IMR-90 (cell line): ENCODE results near the gene HADH. TPM values are rescaled to one million over a fixed set of nuclear protein-coding genes. Genes with fewer than 3 reads are reported as not detected.

Experiments used
- ATAC-seq: fragments of 200-7000 bp; cut with Tn5 transposase; 2 replicates; pipeline ENCODE4 v1.9.1; 2020; ENCODE audit warnings: low read depth, mild to moderate bottlenecking, moderate library complexity
- BruUV-seq: library from RNA; stranded (reverse); fragments of 400-500 nt; replicated peaks from 2 replicates; lab custom pipeline; 2021; lab: Mats Ljungman, UMichigan
- CTCF ChIA-PET: fragments of 300-600 bp; formaldehyde crosslinking; extraction: SDS; loops from one replicate; lab custom pipeline; 2021; ENCODE audit warnings: antibody characterized with exemption; lab: Yijun Ruan, JAX
- POLR2A ChIA-PET: fragments of 300-600 bp; sonication (Branson Sonifier 250); formaldehyde crosslinking; loops from one replicate; lab custom pipeline; 2022; ENCODE audit warnings: antibody characterized with exemption; ENCODE audit not compliant: unreplicated experiment; lab: Charles Lee
- DNase-seq: peaks from one replicate; pipeline ENCODE4 v3.0.0; 2013
- H2AFZ ChIP-seq: replicated peaks from 2 replicates; pipeline ENCODE3; 2013; ENCODE audit warnings: low read length, mild to moderate bottlenecking; ENCODE audit not compliant: poor library complexity
- H2AK5ac ChIP-seq: 2 replicates; pipeline ENCODE4 v1.6.1; 2013; ENCODE audit warnings: low read depth, low read length, inconsistent platforms
- H2AK9ac ChIP-seq: replicated peaks from 2 replicates; pipeline ENCODE3; 2013; ENCODE audit warnings: mild to moderate bottlenecking, low read depth, low read length, moderate library complexity; ENCODE audit not compliant: poor library complexity
- H2BK120ac ChIP-seq: 2 replicates; pipeline ENCODE4 v1.6.1; 2013; ENCODE audit warnings: low read depth, low read length, inconsistent platforms
- H2BK15ac ChIP-seq: 3 replicates; pipeline ENCODE4 v1.6.1; 2013; ENCODE audit warnings: low read depth, low read length, inconsistent platforms
- H2BK20ac ChIP-seq: 2 replicates; pipeline ENCODE4 v1.6.1; 2013; ENCODE audit warnings: low read depth, mild to moderate bottlenecking, inconsistent platforms, low read length, moderate library complexity
- H2BK5ac ChIP-seq: 2 replicates; pipeline ENCODE4 v1.6.1; 2013; ENCODE audit warnings: mild to moderate bottlenecking, low read depth, low read length, inconsistent platforms; ENCODE audit not compliant: poor library complexity, severe bottlenecking
- H3K14ac ChIP-seq: replicated peaks from 2 replicates; pipeline ENCODE4 v1.6.1; 2013; ENCODE audit warnings: low read depth, low read length, inconsistent platforms
- H3K18ac ChIP-seq: 2 replicates; pipeline ENCODE4 v1.6.1; 2013; ENCODE audit warnings: low read depth, low read length, control low read depth
- H3K23ac ChIP-seq: 2 replicates; pipeline ENCODE4 v1.6.1; 2013; ENCODE audit warnings: low read depth, low read length, inconsistent platforms
- H3K27ac ChIP-seq: 2 replicates; pipeline ENCODE4 v1.5.1; 2013; ENCODE audit warnings: mild to moderate bottlenecking, control low read depth, low read length; ENCODE audit not compliant: insufficient read depth
- H3K27me3 ChIP-seq: 2 replicates; pipeline ENCODE4 v1.6.1; 2013; ENCODE audit warnings: low read length; ENCODE audit not compliant: control insufficient read depth, insufficient read depth
- H3K36me3 ChIP-seq: 2 replicates; pipeline ENCODE4 v1.6.1; 2013; ENCODE audit warnings: low read length, mixed read lengths; ENCODE audit not compliant: control insufficient read depth, insufficient read depth
- H3K4ac ChIP-seq: 2 replicates; pipeline ENCODE4 v1.6.1; 2013; ENCODE audit warnings: low read depth, low read length, inconsistent platforms
- H3K4me1 ChIP-seq: 2 replicates; pipeline ENCODE4 v1.6.1; 2013; ENCODE audit warnings: low read length, mixed read lengths; ENCODE audit not compliant: control insufficient read depth, insufficient read depth
- H3K4me2 ChIP-seq: 2 replicates; pipeline ENCODE4 v1.6.1; 2013; ENCODE audit warnings: low read depth, mild to moderate bottlenecking, control low read depth, low read length, moderate library complexity
- H3K4me3 ChIP-seq: 2 replicates; pipeline ENCODE4 v1.5.1; 2013; ENCODE audit warnings: low read depth, mild to moderate bottlenecking, control low read depth, low read length, moderate library complexity; ENCODE audit not compliant: insufficient read depth
- H3K56ac ChIP-seq: 2 replicates; pipeline ENCODE4 v1.6.1; 2013; ENCODE audit warnings: low read length, inconsistent platforms; ENCODE audit not compliant: insufficient read depth; ENCODE audit errors: extremely low read depth
- H3K79me1 ChIP-seq, 2 experiments: 2 replicates each; pipeline ENCODE4 v1.6.1; 2013; ENCODE audit warnings: low read length in 2 of 2, inconsistent platforms in 1 of 2, low read depth in 1 of 2
- H3K9ac ChIP-seq: 2 replicates; pipeline ENCODE4 v1.6.1; 2013; ENCODE audit warnings: low read depth, low read length, control low read depth
- H3K9me1 ChIP-seq: 2 replicates; pipeline ENCODE4 v1.6.1; 2013; ENCODE audit warnings: low read length, inconsistent platforms; ENCODE audit not compliant: insufficient read depth
- H3K9me3 ChIP-seq: 2 replicates; pipeline ENCODE4 v1.6.1; 2013; ENCODE audit warnings: low read length; ENCODE audit not compliant: control insufficient read depth, insufficient read depth
- H4K20me1 ChIP-seq: 2 replicates; pipeline ENCODE4 v1.6.1; 2013; ENCODE audit warnings: low read length, inconsistent platforms; ENCODE audit not compliant: insufficient read depth
- H4K5ac ChIP-seq: 2 replicates; pipeline ENCODE4 v1.6.1; 2013; ENCODE audit warnings: mild to moderate bottlenecking, low read depth, low read length, control low read depth
- H4K8ac ChIP-seq, 2 experiments: 2 replicates each; pipeline ENCODE4 v1.6.1; 2013; ENCODE audit warnings: low read depth in 2 of 2, low read length in 2 of 2, control low read depth in 1 of 2, inconsistent platforms in 1 of 2
- H4K91ac ChIP-seq: 2 replicates; pipeline ENCODE4 v1.6.1; 2013; ENCODE audit warnings: low read depth, low read length, inconsistent platforms; ENCODE audit not compliant: insufficient read depth
- CEBPB ChIP-seq: IDR thresholded peaks from 2 replicates; pipeline ENCODE4 v1.6.1; 2012; ENCODE audit warnings: low read depth, low read length, improper control_type of control experiment
- CTCF ChIP-seq: conservative IDR thresholded peaks from 2 replicates; pipeline ENCODE4 v1.5.1; 2012; ENCODE audit warnings: mild to moderate bottlenecking, low read depth, low read length, improper control_type of control experiment
- ELK1 ChIP-seq: fragments of 150-350 bp; IDR thresholded peaks from 2 replicates; pipeline ENCODE4 v1.6.1; 2016; ENCODE audit warnings: low read depth, mild to moderate bottlenecking, low read length, moderate library complexity, borderline replicate concordance
- NFE2L2 ChIP-seq: fragments of 150-350 bp; IDR thresholded peaks from 2 replicates; pipeline ENCODE4 v1.6.1; 2016; ENCODE audit warnings: low read depth, mild to moderate bottlenecking, low read length
- WGBS, 2 experiments: methylation state at CpG; one replicate each; pipeline versions ENCODE4 v1.1.5 to v1.1.7; 2013; ENCODE audit warnings: missing lambda C conversion rate in 2 of 2; ENCODE audit not compliant: insufficient read length in 1 of 2; ENCODE audit errors: extremely low coverage in 2 of 2; 5-methylcytosine and 5-hydroxymethylcytosine counted together
- dilution Hi-C: fragments of 300-500 bp; cut with HindIII; formaldehyde crosslinking; loops from one replicate; pipeline ENCODE4 v1.14.3; 2018; ENCODE audit warnings: low sequenced_read_pairs; ENCODE audit not compliant: unreplicated experiment
- in situ Hi-C: fragments of 300-500 bp; cut with MboI; formaldehyde crosslinking; loops from 3 replicates; pipeline ENCODE4 v1.14.3; 2019; ENCODE audit warnings: low sequenced_read_pairs, inconsistent platforms, mixed read lengths
- intact Hi-C: fragments of 100-400 bp; cut with micrococcal nuclease; formaldehyde crosslinking; loops from 2 replicates; pipeline ENCODE4 v1.10.0; 2022
- polyA plus RNA-seq, 3 experiments: library from polyadenylated mRNA; depleted of rRNA; stranded (reverse); fragments of >200 nt; gene quantifications; 2 replicates each; pipeline ENCODE4 v1.2.3, GENCODE V29; 2012; ENCODE audit warnings: low replicate concordance in 1 of 3
- total RNA-seq: library from RNA; depleted of rRNA; stranded (reverse); fragments of >200 nt; gene quantifications from 2 replicates; pipeline ENCODE4 v1.2.3, GENCODE V29; 2012

The HADH gene
- total and polyA plus RNA-seq, 2 of the 4 experiments (the other 2 are of a cell fraction) = 6.8 to 22.6 TPM

DNA sequence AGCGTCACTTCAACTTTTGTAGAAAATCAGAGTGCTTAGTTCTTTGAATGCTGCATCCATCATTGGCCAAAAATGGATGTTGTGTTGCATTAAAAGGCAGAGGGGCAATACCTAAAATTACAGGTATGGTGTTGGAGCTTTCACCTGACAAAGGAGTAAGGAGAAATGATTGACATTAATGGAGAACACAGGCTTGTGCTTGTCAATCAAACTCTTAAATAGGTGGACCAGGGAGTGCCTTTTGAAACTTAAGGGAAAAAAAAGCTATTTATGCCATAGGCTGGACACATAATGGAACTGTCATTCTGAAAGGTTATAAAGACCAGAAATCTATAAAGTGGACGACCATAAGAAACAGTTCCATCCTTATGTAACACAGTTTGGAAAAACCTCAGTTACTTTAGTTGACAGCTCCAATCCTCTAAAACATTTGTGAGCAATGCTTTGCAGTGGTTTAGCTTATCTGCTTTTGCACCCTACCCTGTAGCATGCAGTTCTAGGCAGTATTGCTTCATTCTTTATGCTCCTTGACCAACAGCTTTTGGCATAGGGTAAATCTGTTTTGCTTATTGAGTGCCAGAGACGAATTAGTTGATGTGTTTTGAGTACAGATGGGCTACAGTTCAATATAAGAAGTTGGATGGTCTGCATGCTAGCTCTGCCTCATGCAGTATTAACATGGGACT, 2.4 kb downstream of the HADH start:
- dilution Hi-C loops = no loop called here
- in situ Hi-C loops = no loop called here
- DNase-seq = peak; percentile 15
- Histone ChIP-seq H3K27ac (no peak overlapping the region), H3K4me3 (no peak overlapping the region), H4K20me1 (peaks cover 6% of the 10 kb centered on the region; the same call in 1 of the 2 replicates), H2AK9ac (no peak overlapping the region), H3K14ac (no peak overlapping the region), H3K9me3 (no peaks in the 10 kb centered on the region), H3K9ac (no peak overlapping the region), H4K91ac (no peak overlapping the region), H3K79me1 (peaks cover 9 to 21% of the 10 kb centered on the region in 2 experiments; a peak in 3 of 4 replicates), H2BK15ac (no peak overlapping the region), H4K8ac (no peak overlapping the region), H3K18ac (no peak overlapping the region), H3K56ac (no peak overlapping the region), H2BK120ac (no peak overlapping the region), H3K4me1 (peaks cover 2% of the 10 kb centered on the region), H3K36me3 (no peaks in the 10 kb centered on the region), H3K23ac (0 out of 2 replicates have a peak overlapping the region, but pooled peaks have one; percentile 7), H2AFZ (no peak overlapping the region), H2AK5ac (no peak overlapping the region), H3K4ac (no peak overlapping the region), H4K5ac (no peak overlapping the region), H2BK20ac (no peak overlapping the region), H2BK5ac (no peak overlapping the region), H3K27me3 (no peaks in the 10 kb centered on the region), H3K4me2 (no peak overlapping the region), H3K9me1 (peaks cover 6% of the 10 kb centered on the region; the same call in 1 of the 2 replicates)
- WGBS, 2 experiments = 100% methylated on average over 1 of the region's 3 CpGs; no CpG with 5 or more reads in 1 of the 2 experiments
- TF ChIP-seq CEBPB = peak; percentile 69
- TF ChIP-seq NFE2L2 = no peak
- TF ChIP-seq ELK1 = no peak
- no peak for TF ChIP-seq CTCF
- no TSS peak for BruUV-seq
- ATAC-seq = no peak
- ChIA-PET POLR2A (no interaction called here), CTCF (no interaction called here)
- intact Hi-C loops = loop anchor here (10.0 kb wide), 1 partner anchor 237 kb away; no protein-coding TSS in a partner anchor
